ENCODE measurements around the gene SH3BP5L. TPM values are rescaled to one million over a fixed set of nuclear protein-coding genes. Genes with fewer than 3 reads are reported as not detected.

The SH3BP5L gene
- total RNA-seq, 4 donors from 2014 or later: 21.9 to 38.7 (median 28.4) TPM

DNA sequence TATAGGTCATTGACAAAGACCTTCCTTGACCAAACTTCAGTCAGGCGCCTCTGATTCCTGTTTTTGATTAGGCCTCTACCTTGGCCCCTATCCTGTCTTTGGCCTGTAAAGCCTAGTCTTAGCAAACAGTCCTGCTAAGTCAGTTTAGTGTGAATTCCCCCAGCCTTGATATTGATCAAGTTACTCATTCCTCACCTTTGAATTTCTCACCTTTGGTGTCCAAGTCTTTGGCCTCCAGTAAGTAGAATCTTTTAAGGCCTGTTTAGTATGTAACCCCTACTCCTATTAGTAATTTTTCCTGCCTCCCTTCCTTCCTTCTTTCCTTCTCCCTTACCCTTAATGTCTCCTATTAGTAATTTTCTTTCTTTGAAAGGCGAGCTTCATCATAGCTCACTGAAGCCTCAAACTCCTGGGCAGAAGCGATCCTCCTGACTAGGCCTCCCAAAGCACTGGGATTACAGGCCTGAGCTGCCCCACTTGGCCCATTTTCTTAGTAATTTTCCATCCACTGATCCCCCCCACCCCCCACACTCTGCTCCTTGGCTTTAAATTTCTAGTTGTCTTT, 46.2 kb upstream of the SH3BP5L start:
- peak overlapping the region; percentile 45 to 96 (median 78) for H3K27ac ChIP-seq
- H3K27me3 ChIP-seq: no peaks in the 10 kb centered on the region
- ATAC-seq: no peak

DNA sequence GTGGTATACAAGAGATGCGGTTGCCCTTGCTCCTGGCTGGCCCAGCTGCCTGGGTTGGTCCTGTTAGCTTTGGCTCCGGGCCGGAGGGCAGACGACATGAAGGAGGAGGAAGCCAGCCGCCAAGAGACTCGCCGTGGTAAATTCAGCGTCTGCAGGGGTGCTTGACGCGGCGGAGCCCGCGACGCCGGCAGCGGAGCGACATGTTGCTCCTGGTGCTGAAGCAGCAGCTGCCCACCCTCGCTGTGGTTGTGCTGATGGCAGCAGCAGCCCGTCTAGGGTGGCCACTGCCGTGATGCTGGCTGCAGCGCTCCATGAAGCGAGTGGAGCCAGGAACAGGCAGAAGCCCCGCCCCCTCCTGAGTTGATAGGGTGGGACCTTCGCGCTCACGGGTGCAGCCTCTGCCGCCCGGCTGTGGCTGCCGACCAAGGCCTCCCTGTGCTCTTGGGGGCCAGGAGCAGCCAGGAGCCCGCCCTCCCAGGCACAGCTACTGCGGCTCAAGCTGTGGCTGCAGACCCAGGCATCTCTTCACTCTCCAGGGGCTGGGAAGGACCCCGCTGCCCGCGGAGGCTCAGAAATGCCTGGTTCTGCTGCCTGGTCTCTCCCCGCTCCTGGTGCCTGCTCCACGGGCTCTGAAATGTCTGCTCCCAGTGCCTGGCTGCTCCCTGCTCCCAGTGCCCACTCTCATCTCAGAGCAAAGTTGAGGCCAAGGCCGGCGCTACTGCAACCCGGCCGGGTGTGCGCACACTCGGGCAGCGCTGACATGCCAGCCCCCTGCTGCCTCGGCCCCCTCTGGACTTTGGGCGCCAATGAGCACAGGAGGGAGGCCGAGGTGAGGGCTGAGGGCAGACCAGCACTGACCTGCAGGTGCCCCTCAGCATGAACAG, 37.5 kb upstream of the SH3BP5L start:
- TF ChIP-seq EP300 (IDR thresholded peaks at IDR 0.05) (no peak), POLR2AphosphoS5 (IDR thresholded peaks at IDR 0.05) (peak; percentile 22), POLR2A (IDR thresholded peaks at IDR 0.05) (peak; percentile 10 to 29)
- TF ChIP-seq, protein P1, sequence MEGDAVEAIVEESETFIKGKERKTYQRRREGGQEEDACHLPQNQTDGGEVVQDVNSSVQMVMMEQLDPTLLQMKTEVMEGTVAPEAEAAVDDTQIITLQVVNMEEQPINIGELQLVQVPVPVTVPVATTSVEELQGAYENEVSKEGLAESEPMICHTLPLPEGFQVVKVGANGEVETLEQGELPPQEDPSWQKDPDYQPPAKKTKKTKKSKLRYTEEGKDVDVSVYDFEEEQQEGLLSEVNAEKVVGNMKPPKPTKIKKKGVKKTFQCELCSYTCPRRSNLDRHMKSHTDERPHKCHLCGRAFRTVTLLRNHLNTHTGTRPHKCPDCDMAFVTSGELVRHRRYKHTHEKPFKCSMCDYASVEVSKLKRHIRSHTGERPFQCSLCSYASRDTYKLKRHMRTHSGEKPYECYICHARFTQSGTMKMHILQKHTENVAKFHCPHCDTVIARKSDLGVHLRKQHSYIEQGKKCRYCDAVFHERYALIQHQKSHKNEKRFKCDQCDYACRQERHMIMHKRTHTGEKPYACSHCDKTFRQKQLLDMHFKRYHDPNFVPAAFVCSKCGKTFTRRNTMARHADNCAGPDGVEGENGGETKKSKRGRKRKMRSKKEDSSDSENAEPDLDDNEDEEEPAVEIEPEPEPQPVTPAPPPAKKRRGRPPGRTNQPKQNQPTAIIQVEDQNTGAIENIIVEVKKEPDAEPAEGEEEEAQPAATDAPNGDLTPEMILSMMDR (IDR thresholded peaks at IDR 0.05): peak in 1 of 4 experiments; percentile 17
- peak overlapping the region in 3 of 4 donors; percentile 72 to 85 (median 80) for H3K27ac ChIP-seq
- no peaks in the 10 kb centered on the region for H3K36me3 ChIP-seq
- no peaks in the 10 kb centered on the region for H3K9me3 ChIP-seq
- 5 to 27% methylated on average over 2 to 4 of the region's 46 CpGs for WGBS, 2 donors (ENCODE audit: low coverage in 1 of 2)
- peak overlapping the region; percentile 35 to 58 for H3K4me3 ChIP-seq
- ATAC-seq: peak; percentile 86
- peaks cover 0 to 31% (median 15%) of the 10 kb centered on the region in 3 donors for H3K4me1 ChIP-seq
- H3K27me3 ChIP-seq: no peaks in the 10 kb centered on the region

More for the DNA sequence above, 46.2 kb upstream of the SH3BP5L start:
- H3K4me3 ChIP-seq: no peak overlapping the region
- WGBS, 2 donors (ENCODE audit: low coverage in 1 of 2): 98 to 100% methylated on average over 3 of the region's 3 CpGs
- TF ChIP-seq, protein P1 (IDR thresholded peaks at IDR 0.05): no peak
- TF ChIP-seq EP300 (IDR thresholded peaks at IDR 0.05) (no peak), POLR2A (IDR thresholded peaks at IDR 0.05) (no peak), POLR2AphosphoS5 (IDR thresholded peaks at IDR 0.05) (no peak)
- no peaks in the 10 kb centered on the region for H3K9me3 ChIP-seq
- peaks cover 0 to 9% (median 0%) of the 10 kb centered on the region in 3 donors for H3K4me1 ChIP-seq
- H3K36me3 ChIP-seq: no peaks in the 10 kb centered on the region

DNA sequence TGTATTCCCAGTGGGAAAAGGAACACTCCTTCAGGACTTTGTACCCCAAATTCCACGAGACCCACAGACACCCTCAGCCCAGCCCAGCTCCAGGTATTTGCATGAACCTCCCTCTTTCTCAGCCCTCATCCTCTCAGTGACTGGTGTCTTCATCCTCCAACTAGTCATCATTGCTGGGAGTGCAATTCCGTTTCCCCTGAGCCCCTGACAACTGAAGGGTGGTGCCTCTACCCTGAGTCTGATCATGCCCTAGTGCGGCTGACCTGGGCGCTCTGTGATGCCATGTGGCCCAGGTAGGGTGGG, 36.9 kb upstream of the SH3BP5L start:
- TF ChIP-seq, protein P1 (IDR thresholded peaks at IDR 0.05): no peak
- no peak for TF ChIP-seq POLR2AphosphoS5 (IDR thresholded peaks at IDR 0.05)
- no peak for TF ChIP-seq EP300 (IDR thresholded peaks at IDR 0.05)
- TF ChIP-seq POLR2A (IDR thresholded peaks at IDR 0.05): no peak
- no peaks in the 10 kb centered on the region for H3K9me3 ChIP-seq
- no peaks in the 10 kb centered on the region for H3K36me3 ChIP-seq
- H3K4me1 ChIP-seq: peaks cover 0 to 37% (median 21%) of the 10 kb centered on the region in 3 donors
- H3K4me3 ChIP-seq: peak overlapping the region; percentile 35 to 58
- 8 to 33% methylated on average over 1 to 2 of the region's 4 CpGs for WGBS, 2 donors (ENCODE audit: low coverage in 1 of 2)
- ATAC-seq: no peak
- H3K27ac ChIP-seq: peak overlapping the region in 3 of 4 donors; percentile 72 to 85 (median 80)
- H3K27me3 ChIP-seq: no peaks in the 10 kb centered on the region

DNA sequence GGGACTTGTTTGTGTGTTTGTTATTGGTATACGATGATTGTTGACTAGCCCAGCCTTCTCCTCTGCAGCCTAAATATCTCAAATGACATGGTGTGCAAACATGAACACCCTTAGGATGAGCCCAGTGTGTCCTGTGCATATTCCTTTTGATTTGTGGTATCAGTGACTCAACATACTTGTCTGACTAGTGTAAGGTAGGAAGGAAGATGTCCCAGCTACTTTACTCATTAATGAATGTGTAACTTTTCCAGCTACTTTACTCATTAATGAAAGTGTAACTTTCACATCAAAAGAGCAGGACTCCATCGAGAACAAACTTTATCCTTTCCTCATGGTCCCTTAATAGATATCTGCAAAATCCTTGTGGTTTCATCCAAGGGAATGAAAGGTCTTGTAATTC, 35.9 kb upstream of the SH3BP5L start:
- TF ChIP-seq EP300 (IDR thresholded peaks at IDR 0.05): no peak
- no peak for TF ChIP-seq POLR2A (IDR thresholded peaks at IDR 0.05)
- no peak for TF ChIP-seq POLR2AphosphoS5 (IDR thresholded peaks at IDR 0.05)
- TF ChIP-seq, protein P1 (IDR thresholded peaks at IDR 0.05): no peak
- WGBS, 2 donors (ENCODE audit: low coverage in 1 of 2): 91 to 100% methylated on average over 2 of the region's 2 CpGs
- Histone ChIP-seq H3K36me3 (no peaks in the 10 kb centered on the region), H3K27ac (no peak overlapping the region), H3K4me3 (no peak overlapping the region), H3K9me3 (no peaks in the 10 kb centered on the region), H3K27me3 (no peaks in the 10 kb centered on the region), H3K4me1 (peaks cover 0 to 47% (median 26%) of the 10 kb centered on the region in 3 donors)
- ATAC-seq: no peak

Measured in gastroesophageal sphincter (tissue), 4 donors.